Stomach (tissue), 9 donors: ENCODE data around the gene C1QTNF12. TPM values are rescaled to one million over a fixed set of nuclear protein-coding genes. Genes with fewer than 3 reads are reported as not detected.

ENCODE experiments used
- DNase-seq, 2 donors: peaks; one replicate each; pipeline versions ENCODE4 v3.0.0 to v3.0.0-alpha.2; 2013 to 2019
- H3K27ac ChIP-seq, 5 donors: fragments of 200-600 bp in 4 of 5; sonication (generic) in 4 of 5; one replicate each; pipeline ENCODE4 v1.5.1; 2013 to 2019; ENCODE audit warnings: mild to moderate bottlenecking in 1 of 5, moderate library complexity in 1 of 5
- H3K27me3 ChIP-seq, 3 donors: fragments of 200-600 bp; sonication (generic); one replicate each; pipeline ENCODE4 v1.5.1; 2017 to 2019; ENCODE audit warnings: mixed run types in 1 of 3
- H3K36me3 ChIP-seq, 4 donors: fragments of 200-600 bp; sonication (generic); 1 replicate in 3 of 4; 2 replicates in 1 of 4; pipeline ENCODE4 v1.5.1; 2016 to 2019
- H3K4me1 ChIP-seq, 4 donors: fragments of 200-600 bp; sonication (generic); one replicate each; pipeline ENCODE4 v1.5.1; 2016 to 2019
- H3K4me3 ChIP-seq, 4 donors: fragments of 200-600 bp; sonication (generic) in 3 of 4; one replicate each; pipeline ENCODE4 v1.5.1; 2016 to 2019; ENCODE audit warnings: mild to moderate bottlenecking in 1 of 4
- H3K9me3 ChIP-seq, 4 donors: fragments of 200-600 bp; sonication (generic); one replicate each; pipeline ENCODE4 v1.5.1; 2016 to 2019
- EP300 ChIP-seq: sonication (generic); formaldehyde crosslinking; IDR thresholded peaks from one replicate; pipeline ENCODE4 v1.6.1; 2017; ENCODE audit warnings: antibody characterized with exemption
- POLR2A ChIP-seq, 4 donors: fragments of 450-650 bp; IDR thresholded peaks; one replicate each; pipeline ENCODE4 v1.6.1; 2016; ENCODE audit warnings: antibody characterized with exemption in 4 of 4, control low read depth in 2 of 4, mild to moderate bottlenecking in 1 of 4, moderate library complexity in 1 of 4
- POLR2AphosphoS5 ChIP-seq, 3 donors: sonication (generic); formaldehyde crosslinking; IDR thresholded peaks; one replicate each; pipeline ENCODE4 v1.6.1; 2016; ENCODE audit warnings: antibody characterized with exemption in 3 of 3
- WGBS, 5 donors: extraction: QIAGEN DNeasy Blood & Tissue Kit in 3 of 5; methylation state at CpG; one replicate each; pipeline versions ENCODE4 v1.1.5 to v1.1.7; 2013 to 2018; 5-methylcytosine and 5-hydroxymethylcytosine counted together
- intact Hi-C: fragments of 100-400 bp; cut with DNase I; formaldehyde crosslinking; loops from one replicate; pipeline ENCODE4 v1.15.1; 2023; ENCODE audit warnings: low total_unique reads
- polyA plus RNA-seq, 3 donors: library from polyadenylated mRNA; stranded (reverse); fragments of 200-250 nt; gene quantifications; one replicate each; pipeline ENCODE4 v1.2.3, GENCODE V29; 2013
- total RNA-seq, 5 donors: library from RNA; depleted of rRNA; stranded (reverse); fragments of >200 nt; gene quantifications; one replicate each; pipeline versions ENCODE4 v1.1.0 to v1.2.3, GENCODE V29; 2014 to 2016
- TF ChIP-seq, protein P1 (sequence below), 7 experiments: fragments of 450-650 bp in 4 of 7; fragments of 200-600 bp in 3 of 7; sonication (generic) in 3 of 7; IDR thresholded peaks; one replicate each; pipeline ENCODE4 v1.5.1; 2016 to 2019; ENCODE audit warnings: antibody characterized with exemption in 7 of 7, control low read depth in 2 of 7, mild to moderate bottlenecking in 1 of 7
- donor health status: healthy with polysubstance abuse.
- donor health status: Bipolar disorder and iron deficiency.
- donor health status: healthy.

Gene C1QTNF12
- total and polyA plus RNA-seq, 8 donors: 1.5 to 21.3 (median 2.9) TPM; not detected in 2

GRCh38 chr1:1293263-1294249, 47.0 kb upstream of the C1QTNF12 start:
- TF ChIP-seq EP300 (no peak), POLR2AphosphoS5 (IDR thresholded peaks at IDR 0.05) (no peak), POLR2A (IDR thresholded peaks at IDR 0.05) (no peak)
- TF ChIP-seq, protein P1, sequence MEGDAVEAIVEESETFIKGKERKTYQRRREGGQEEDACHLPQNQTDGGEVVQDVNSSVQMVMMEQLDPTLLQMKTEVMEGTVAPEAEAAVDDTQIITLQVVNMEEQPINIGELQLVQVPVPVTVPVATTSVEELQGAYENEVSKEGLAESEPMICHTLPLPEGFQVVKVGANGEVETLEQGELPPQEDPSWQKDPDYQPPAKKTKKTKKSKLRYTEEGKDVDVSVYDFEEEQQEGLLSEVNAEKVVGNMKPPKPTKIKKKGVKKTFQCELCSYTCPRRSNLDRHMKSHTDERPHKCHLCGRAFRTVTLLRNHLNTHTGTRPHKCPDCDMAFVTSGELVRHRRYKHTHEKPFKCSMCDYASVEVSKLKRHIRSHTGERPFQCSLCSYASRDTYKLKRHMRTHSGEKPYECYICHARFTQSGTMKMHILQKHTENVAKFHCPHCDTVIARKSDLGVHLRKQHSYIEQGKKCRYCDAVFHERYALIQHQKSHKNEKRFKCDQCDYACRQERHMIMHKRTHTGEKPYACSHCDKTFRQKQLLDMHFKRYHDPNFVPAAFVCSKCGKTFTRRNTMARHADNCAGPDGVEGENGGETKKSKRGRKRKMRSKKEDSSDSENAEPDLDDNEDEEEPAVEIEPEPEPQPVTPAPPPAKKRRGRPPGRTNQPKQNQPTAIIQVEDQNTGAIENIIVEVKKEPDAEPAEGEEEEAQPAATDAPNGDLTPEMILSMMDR (IDR thresholded peaks at IDR 0.05): no peak
- WGBS, 5 donors: 73 to 93% (median 80%) methylated on average over 18 to 94 of the region's 94 CpGs
- DNase-seq: peak in 1 of 2 donors; percentile 57
- Histone ChIP-seq H3K36me3 (peaks cover 12 to 55% (median 49%) of the 10 kb centered on the region in 4 donors), H3K9me3 (no peaks in the 10 kb centered on the region), H3K27me3 (no peaks in the 10 kb centered on the region), H3K4me3 (no peak overlapping the region), H3K27ac (no peak overlapping the region), H3K4me1 (peaks cover 12 to 23% (median 19%) of the 10 kb centered on the region in 4 donors)
- intact Hi-C loops: loop anchor here (10.0 kb wide), 1 partner anchor 169 kb away; no protein-coding TSS in a partner anchor

DNA sequence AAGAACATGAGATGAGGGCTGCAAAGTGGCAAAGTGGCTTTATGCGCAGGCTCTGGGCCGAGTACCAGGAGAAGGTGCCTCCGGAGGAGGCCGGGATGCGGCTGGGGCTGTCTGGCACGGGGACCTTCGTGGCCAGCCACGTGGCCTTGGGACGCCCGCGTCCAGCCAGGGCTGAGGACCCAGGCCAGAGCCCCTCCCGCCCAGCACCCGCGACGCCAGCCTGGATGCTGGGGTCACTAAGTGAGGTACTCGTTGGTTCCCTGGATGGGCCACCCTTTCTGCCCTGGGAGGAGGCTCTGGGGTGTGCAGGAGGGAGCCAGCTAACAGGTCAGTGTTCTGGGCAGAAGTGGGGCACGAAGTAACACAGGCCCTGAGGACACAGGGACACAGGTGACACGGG, 46.3 kb upstream of the C1QTNF12 start:
- intact Hi-C loops: loop anchor here (10.0 kb wide), 1 partner anchor 168 kb away; no protein-coding TSS in a partner anchor
- Histone ChIP-seq H3K4me1 (peaks cover 12 to 23% (median 19%) of the 10 kb centered on the region in 4 donors), H3K4me3 (no peak overlapping the region), H3K27me3 (peaks cover 0 to under 1% (median 0%) of the 10 kb centered on the region in 3 donors), H3K36me3 (peaks cover 12 to 48% (median 45%) of the 10 kb centered on the region in 4 donors), H3K27ac (no peak overlapping the region), H3K9me3 (no peaks in the 10 kb centered on the region)
- no peak for DNase-seq
- no peak for TF ChIP-seq EP300
- TF ChIP-seq, protein P1 (IDR thresholded peaks at IDR 0.05): no peak
- TF ChIP-seq POLR2A (IDR thresholded peaks at IDR 0.05): no peak
- TF ChIP-seq POLR2AphosphoS5 (IDR thresholded peaks at IDR 0.05): no peak
- 87 to 93% (median 91%) methylated on average over 7 to 18 of the region's 18 CpGs for WGBS, 5 donors

GRCh38 chr1:1292442-1292779, 45.9 kb upstream of the C1QTNF12 start:
- TF ChIP-seq POLR2AphosphoS5 (IDR thresholded peaks at IDR 0.05): no peak
- no peak for TF ChIP-seq POLR2A (IDR thresholded peaks at IDR 0.05)
- TF ChIP-seq, protein P1 (IDR thresholded peaks at IDR 0.05): no peak
- TF ChIP-seq EP300: no peak
- H3K27ac ChIP-seq: no peak overlapping the region
- no peaks in the 10 kb centered on the region for H3K9me3 ChIP-seq
- H3K4me3 ChIP-seq: no peak overlapping the region
- H3K27me3 ChIP-seq: peaks cover 0 to 5% (median under 1%) of the 10 kb centered on the region in 3 donors
- intact Hi-C loops: loop anchor here (10.0 kb wide), 1 partner anchor 168 kb away; no protein-coding TSS in a partner anchor
- DNase-seq: no peak
- H3K36me3 ChIP-seq: peaks cover 12 to 43% (median 41%) of the 10 kb centered on the region in 4 donors
- H3K4me1 ChIP-seq: peaks cover 12 to 23% (median 19%) of the 10 kb centered on the region in 4 donors
- 85 to 91% (median 91%) methylated on average over 8 to 9 of the region's 9 CpGs for WGBS, 5 donors
